HCT116 (cell line): ENCODE measurements around the gene LAMTOR3. TPM values are rescaled to one million over a fixed set of nuclear protein-coding genes. Genes with fewer than 3 reads are reported as not detected.
A peak's percentile ranks its signal among the peaks of the same experiment; 100 is the strongest.

Source experiments
- ATAC-seq: fragments of 200-7000 bp; cut with Tn5 transposase; 2 replicates; pipeline ENCODE4 v1.9.1; 2020; ENCODE audit warnings: mild to moderate bottlenecking, moderate library complexity
- BruUV-seq: library from RNA; stranded (reverse); fragments of 400-500 nt; replicated peaks from 2 replicates; lab custom pipeline; 2021; lab: Mats Ljungman, UMichigan
- CTCF ChIA-PET: fragments of 300-600 bp; sonication (Branson Sonifier 250); formaldehyde crosslinking; loops from one replicate; lab custom pipeline; 2021; ENCODE audit warnings: antibody characterized with exemption; lab: Charles Lee
- POLR2A ChIA-PET: fragments of 300-600, 350-600 bp; sonication (Branson Sonifier 250); formaldehyde crosslinking; loops from one replicate; lab custom pipeline; 2021; ENCODE audit warnings: antibody characterized with exemption; lab: Charles Lee
- RAD21 ChIA-PET, 2 experiments: fragments of 300-600 bp; sonication (Branson Sonifier 250); formaldehyde crosslinking; loops; one replicate each; lab custom pipeline; 2023; ENCODE audit warnings: low total read pairs in 2 of 2; ENCODE audit not compliant: uncharacterized antibody in 2 of 2, unreplicated experiment in 2 of 2, low non-redundant PET in 1 of 2; lab: Charles Lee
- DNase-seq: peaks from one replicate; pipeline ENCODE4 v3.0.0-alpha.2; 2010; ENCODE audit warnings: low read depth, low spot score
- H2AFZ ChIP-seq: fragments of 200-600 bp; shearing (Covaris generic), sonication (generic); 2 replicates; pipeline ENCODE4 v1.6.1; 2017; ENCODE audit warnings: low read depth, mixed run types, mixed read lengths, antibody characterized with exemption, low read length; ENCODE audit not compliant: poor library complexity, severe bottlenecking
- H3K27ac ChIP-seq: 2 replicates; pipeline ENCODE4 v1.5.1; 2012; ENCODE audit warnings: low read depth, low read length
- H3K27me3 ChIP-seq: fragments of 200-600 bp; sonication (generic); 2 replicates; pipeline ENCODE4 v1.6.1; 2016; ENCODE audit warnings: mixed run types, low read length, mixed read lengths; ENCODE audit not compliant: insufficient read depth
- H3K36me3 ChIP-seq, 2 experiments: fragments of 200-500 bp in 1 of 2; fragments of 200-600 bp in 1 of 2; sonication (Bioruptor generic) in 1 of 2; sonication (generic) in 1 of 2; 2 replicates each; pipeline versions ENCODE4 v1.5.1 to v1.6.1; 2014 to 2016; ENCODE audit warnings: low read length in 2 of 2, inconsistent platforms in 1 of 2, mixed read lengths in 1 of 2, mixed run types in 1 of 2; ENCODE audit not compliant: insufficient read depth in 2 of 2, control insufficient read depth in 1 of 2
- H3K4me1 ChIP-seq, 2 experiments: fragments of 200-600 bp in 1 of 2; sonication (generic) in 1 of 2; 2 replicates each; pipeline versions ENCODE4 v1.5.1 to v1.6.1; 2012 to 2017; ENCODE audit warnings: low read length in 2 of 2, inconsistent platforms in 1 of 2, mild to moderate bottlenecking in 1 of 2, mixed read lengths in 1 of 2, mixed run types in 1 of 2, moderate library complexity in 1 of 2; ENCODE audit not compliant: insufficient read depth in 2 of 2, control insufficient read depth in 1 of 2
- H3K4me2 ChIP-seq: fragments of 200-600 bp; sonication (generic); 2 replicates; pipeline ENCODE4 v1.6.1; 2017; ENCODE audit warnings: mixed run types, low read length, mixed read lengths
- H3K4me3 ChIP-seq, 2 experiments: fragments of 200-600 bp in 1 of 2; sonication (generic) in 1 of 2; replicated peaks in 1 of 2; 2 replicates each; pipeline ENCODE4 v1.5.1; 2011 to 2016; ENCODE audit warnings: low read length in 2 of 2, control low read depth in 1 of 2, low read depth in 1 of 2, mild to moderate bottlenecking in 1 of 2, mixed read lengths in 1 of 2, mixed run types in 1 of 2
- H3K79me2 ChIP-seq: fragments of 200-600 bp; sonication (generic); 2 replicates; pipeline ENCODE4 v1.6.1; 2017; ENCODE audit warnings: mild to moderate bottlenecking, mixed run types, low read length, moderate library complexity, mixed read lengths; ENCODE audit not compliant: insufficient read depth
- H3K9ac ChIP-seq: fragments of 200-600 bp; sonication (generic); 2 replicates; pipeline ENCODE4 v1.6.1; 2016; ENCODE audit warnings: low read length, mixed read lengths
- H3K9me2 ChIP-seq: fragments of 200-600 bp; sonication (generic), shearing (Covaris generic); 2 replicates; pipeline ENCODE4 v1.6.1; 2017; ENCODE audit warnings: mixed run types, mild to moderate bottlenecking, moderate library complexity; ENCODE audit not compliant: insufficient read depth
- H3K9me3 ChIP-seq, 2 experiments: fragments of 200-500 bp in 1 of 2; fragments of 200-600 bp in 1 of 2; sonication (Bioruptor generic) in 1 of 2; sonication (generic) in 1 of 2; 2 replicates each; pipeline ENCODE4 v1.6.1; 2014 to 2017; ENCODE audit warnings: low read length in 2 of 2, mixed read lengths in 2 of 2, inconsistent platforms in 1 of 2, low read depth in 1 of 2, mild to moderate bottlenecking in 1 of 2, mixed run types in 1 of 2, moderate library complexity in 1 of 2; ENCODE audit not compliant: control insufficient read depth in 1 of 2, insufficient read depth in 1 of 2
- H4K20me1 ChIP-seq: fragments of 200-600 bp; sonication (generic), shearing (Covaris generic); 2 replicates; pipeline ENCODE4 v1.6.1; 2017; ENCODE audit warnings: mixed run types, mild to moderate bottlenecking, moderate library complexity; ENCODE audit not compliant: insufficient read depth
- ATF3 ChIP-seq: IDR thresholded peaks from 2 replicates; pipeline ENCODE4 v1.6.1; 2012
- CBX3 ChIP-seq: IDR thresholded peaks from 2 replicates; pipeline ENCODE4 v1.6.1; 2012; ENCODE audit warnings: low read depth
- CEBPB ChIP-seq: IDR thresholded peaks from 2 replicates; pipeline ENCODE4 v1.6.1; 2012; ENCODE audit warnings: low read depth
- ELF1 ChIP-seq: IDR thresholded peaks from 2 replicates; pipeline ENCODE4 v1.6.1; 2012; ENCODE audit warnings: low read depth, borderline replicate concordance
- EZH2phosphoT487 ChIP-seq: fragments of 200-600 bp; IDR thresholded peaks from 2 replicates; pipeline ENCODE4 v1.6.1; 2018; ENCODE audit warnings: antibody characterized with exemption, borderline replicate concordance
- FOSL1 ChIP-seq: IDR thresholded peaks from 2 replicates; pipeline ENCODE4 v1.6.1; 2012; ENCODE audit warnings: low read depth
- JUND ChIP-seq: IDR thresholded peaks from 2 replicates; pipeline ENCODE4 v1.6.1; 2012
- MAX ChIP-seq: IDR thresholded peaks from 2 replicates; pipeline ENCODE4 v1.6.1; 2012
- RAD21 ChIP-seq: IDR thresholded peaks from 2 replicates; pipeline ENCODE4 v1.6.1; 2012; ENCODE audit warnings: low read depth, mild to moderate bottlenecking
- REST ChIP-seq: IDR thresholded peaks from 2 replicates; pipeline ENCODE4 v1.6.1; 2012; ENCODE audit warnings: low read depth
- SP1 ChIP-seq: IDR thresholded peaks from 2 replicates; pipeline ENCODE4 v1.6.1; 2012; ENCODE audit warnings: low read depth
- SRF ChIP-seq: IDR thresholded peaks from 2 replicates; pipeline ENCODE4 v1.6.1; 2012; ENCODE audit warnings: low read depth
- TCF7L2 ChIP-seq: IDR thresholded peaks from 2 replicates; pipeline ENCODE4 v1.7.0; 2011; ENCODE audit warnings: borderline replicate concordance, inconsistent platforms; ENCODE audit not compliant: insufficient read depth, insufficient read length; ENCODE audit errors: extremely low read depth
- ZNF274 ChIP-seq: fragments of 200-500 bp; sonication (Bioruptor generic); IDR thresholded peaks from 2 replicates; pipeline ENCODE4 v1.6.1; 2014; ENCODE audit warnings: mild to moderate bottlenecking, low read depth, low read length, inconsistent platforms
- intact Hi-C: fragments of 100-400 bp; cut with micrococcal nuclease; formaldehyde crosslinking; loops from 2 replicates; pipeline ENCODE4 v1.10.0; 2022
- total RNA-seq: library from RNA; stranded (reverse); gene quantifications from one replicate; pipeline ENCODE4 v1.2.1, GENCODE V29; 2021; ENCODE audit not compliant: unreplicated experiment

Gene LAMTOR3
- total RNA-seq, 1 experiment from 2014 or later = 21.0 TPM

GRCh38 chr4:99856166-99856565 lies 38.1 kb downstream of the LAMTOR3 start:
- Histone ChIP-seq H3K9ac (no peak overlapping the region), H2AFZ (no peak overlapping the region), H3K4me1 (peaks cover 0 to 6% of the 10 kb centered on the region in 2 experiments; a peak in 1 of 4 replicates), H4K20me1 (no peaks in the 10 kb centered on the region), H3K27me3 (no peaks in the 10 kb centered on the region), H3K4me2 (no peak overlapping the region), H3K36me3 (no peaks in the 10 kb centered on the region), H3K9me2 (no peaks in the 10 kb centered on the region), H3K27ac (no peak overlapping the region), H3K9me3 (no peaks in the 10 kb centered on the region), H3K79me2 (no peaks in the 10 kb centered on the region), H3K4me3 (no peak overlapping the region)
- DNase-seq = peak; percentile 4
- intact Hi-C loops = no loop called here
- ATAC-seq = no peak
- TF ChIP-seq FOSL1 = 0 out of 2 replicates have a peak, but pooled peaks have one; percentile 15
- peak; percentile 38; the same call in 1 of the 2 replicates for TF ChIP-seq JUND
- TF ChIP-seq REST = no peak
- peak; percentile 28; the same call in 1 of the 2 replicates for TF ChIP-seq SP1
- TF ChIP-seq TCF7L2 = peak; percentile 73
- TF ChIP-seq ELF1 = no peak
- TF ChIP-seq CEBPB = peak; percentile 35; the same call in 1 of the 2 replicates
- ChIA-PET CTCF (no interaction called here), POLR2A (no interaction called here), RAD21 (no interaction called here)
- no TSS peak for BruUV-seq

GRCh38 chr4:99855678-99856077 lies 38.5 kb downstream of the LAMTOR3 start:
- intact Hi-C loops = no loop called here
- ATAC-seq (no peak), DNase-seq (no peak)
- Histone ChIP-seq H4K20me1 (no peaks in the 10 kb centered on the region), H3K4me2 (no peak overlapping the region), H3K4me3 (no peak overlapping the region), H3K9me3 (no peaks in the 10 kb centered on the region), H3K4me1 (peaks cover 0 to 6% of the 10 kb centered on the region in 2 experiments; a peak in 1 of 4 replicates), H2AFZ (no peak overlapping the region), H3K79me2 (no peaks in the 10 kb centered on the region), H3K27ac (no peak overlapping the region), H3K36me3 (no peaks in the 10 kb centered on the region), H3K9ac (no peak overlapping the region), H3K27me3 (no peaks in the 10 kb centered on the region), H3K9me2 (no peaks in the 10 kb centered on the region)
- ChIA-PET RAD21 (no interaction called here), CTCF (no interaction called here), POLR2A (no interaction called here)
- no TSS peak for BruUV-seq
- no peak for TF ChIP-seq ATF3
- TF ChIP-seq TCF7L2 = no peak
- TF ChIP-seq CBX3 = no peak
- no peak for TF ChIP-seq JUND
- TF ChIP-seq ZNF274 = no peak
- no peak for TF ChIP-seq ELF1
- TF ChIP-seq MAX = no peak
- no peak for TF ChIP-seq SP1
- no peak for TF ChIP-seq EZH2phosphoT487
- TF ChIP-seq RAD21 = no peak
- no peak for TF ChIP-seq SRF
